ENCODE results near the gene ZNF789. TPM values are rescaled to one million over a fixed set of nuclear protein-coding genes. Genes with fewer than 3 reads are reported as not detected.

Gene ZNF789
- total and polyA plus RNA-seq, 2 of the 13 experiments (the other 11 are each of a cell fraction or from before 2014, with no cell fraction given): 19.8 to 25.1 TPM

DNA sequence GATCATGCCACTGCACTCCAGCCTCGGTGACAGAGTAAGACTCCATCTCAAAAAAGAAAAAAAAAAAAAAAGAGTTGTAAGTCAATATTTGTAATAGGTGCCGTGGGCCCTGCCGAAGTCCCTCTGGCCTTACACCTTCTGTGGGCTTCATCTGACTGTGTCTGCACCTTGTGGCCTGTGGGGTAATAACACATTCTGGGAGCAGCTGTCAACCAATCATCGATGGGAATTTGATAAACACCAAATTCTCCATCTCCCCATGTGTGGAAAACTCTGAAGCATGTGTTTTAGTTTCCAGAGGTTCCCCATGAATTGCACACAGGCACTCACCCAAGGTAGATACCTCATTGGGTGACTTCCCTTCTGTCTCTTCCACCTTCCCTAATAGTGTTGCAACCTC lies 16.5 kb downstream of the ZNF789 start:
- peak; percentile 60 for DNase-seq (ENCODE audit: low spot score)
- Histone ChIP-seq H3K79me2 (ENCODE audit: insufficient read depth, low read length) (no peaks in the 10 kb centered on the region), H3K27ac (ENCODE audit: extremely low read length, insufficient read depth, low read length) (no peak overlapping the region), H2AFZ (ENCODE audit: low read length) (no peak overlapping the region), H3K36me3 (replicated peaks in 1 of 2; ENCODE audit: control insufficient read depth in 1 of 2, insufficient read depth in 2 of 2, low read length in 2 of 2) (peaks cover 8 to 25% of the 10 kb centered on the region in 2 experiments), H3K9me3 (ENCODE audit: low read length) (no peaks in the 10 kb centered on the region), H3K4me2 (ENCODE audit: low read depth, low read length) (no peak overlapping the region), H4K20me1 (ENCODE audit: insufficient read depth, low read length) (no peaks in the 10 kb centered on the region), H3K27me3 (ENCODE audit: control insufficient read depth in 1 of 2, insufficient read depth in 2 of 2, low read length in 2 of 2) (no peaks in the 10 kb centered on the region), H3K4me1 (ENCODE audit: insufficient read depth, low read length) (peaks cover 9% of the 10 kb centered on the region), H3K9ac (ENCODE audit: insufficient read depth, low read depth, low read length) (no peak overlapping the region), H3K4me3 (replicated peaks in 1 of 3; ENCODE audit: insufficient read depth in 1 of 3, low read depth in 2 of 3, low read length in 3 of 3) (no peak overlapping the region)
- ChIA-PET CTCF (ENCODE audit: low intra/inter-chr PET ratio, low total read pairs) (no interaction called here), POLR2A (interaction anchor here (0.7 to 2.4 kb wide), 3 partner anchors 11 to 1763 kb away, joined by 4 to 8 read pairs (median 4); partner anchors contain the start of genes ZKSCAN5 and ZNF394)
- peak; percentile 78 for FAIRE-seq
- no TSS peak for BruUV-seq (replicated peaks)
- peak; percentile 90 for ATAC-seq
- intact Hi-C loops (cut with micrococcal nuclease; ENCODE audit: unreplicated experiment): no loop called here
- 29% methylated on average over 4 of the region's 4 CpGs for WGBS (ENCODE audit: low lambda C conversion rate)
- in situ Hi-C loops (cut with HindIII; ENCODE audit: extremely low pct_ligation_motif_present, low pct_unique_long_range_greater_than_20kb): no loop called here
- TF ChIP-seq REXO4 (CRISPR knock-in tag; IDR thresholded peaks at IDR 0.05; ENCODE audit: borderline replicate concordance) (no peak), MNT (IDR thresholded peaks at IDR 0.05) (peak; percentile 82), MAFG (CRISPR knock-in tag; IDR thresholded peaks at IDR 0.05) (no peak), ZFY (CRISPR knock-in tag; IDR thresholded peaks at IDR 0.05) (0 out of 2 replicates have a peak, but pooled peaks have one; percentile 23), CTCF (CRISPR knock-in tag; IDR thresholded peaks at IDR 0.05) (peak; percentile 25; the same call in 1 of the 2 replicates), ZNF574 (CRISPR knock-in tag; IDR thresholded peaks at IDR 0.05) (peak; percentile 64; the same call in 1 of the 2 replicates), TEAD3 (CRISPR knock-in tag; optimal IDR thresholded peaks at IDR 0.05; ENCODE audit: borderline replicate concordance) (peak; percentile 54)

Data from HepG2 (cell line).